Lung (tissue), 12 donors: Measurements from ENCODE around the gene FOXRED2. TPM values are rescaled to one million over a fixed set of nuclear protein-coding genes. Genes with fewer than 3 reads are reported as not detected.

Experiments used
- ATAC-seq: fragments of 200-7000 bp; cut with Tn5 transposase; one replicate; pipeline ENCODE4 v1.9.1; 2020; ENCODE audit warnings: moderate number of reproducible peaks; ENCODE audit not compliant: insufficient read depth, low FRiP score
- DNase-seq, 3 donors: peaks; one replicate each; pipeline ENCODE4 v3.0.0-alpha.2; 2013 to 2017
- H3K27ac ChIP-seq, 2 donors: one replicate each; pipeline ENCODE4 v1.5.1; 2013; ENCODE audit warnings: mild to moderate bottlenecking in 2 of 2, moderate library complexity in 2 of 2, control low read depth in 1 of 2, inconsistent platforms in 1 of 2, low read depth in 1 of 2, low read length in 1 of 2
- H3K27me3 ChIP-seq, 3 donors: one replicate each; pipeline ENCODE4 v1.5.1; 2013; ENCODE audit warnings: low read length in 2 of 3; ENCODE audit not compliant: control insufficient read depth in 3 of 3, insufficient read depth in 3 of 3
- H3K36me3 ChIP-seq, 4 donors: one replicate each; pipeline ENCODE4 v1.5.1; 2013; ENCODE audit warnings: low read length in 4 of 4, mild to moderate bottlenecking in 1 of 4, moderate library complexity in 1 of 4; ENCODE audit not compliant: control insufficient read depth in 4 of 4, insufficient read depth in 4 of 4
- H3K4me1 ChIP-seq, 5 donors: one replicate each; pipeline ENCODE4 v1.5.1; 2013; ENCODE audit warnings: low read length in 5 of 5, mild to moderate bottlenecking in 2 of 5, moderate library complexity in 1 of 5; ENCODE audit not compliant: control insufficient read depth in 5 of 5, insufficient read depth in 5 of 5
- H3K4me3 ChIP-seq: one replicate; pipeline ENCODE4 v1.5.1; 2013; ENCODE audit warnings: mild to moderate bottlenecking, control low read depth, moderate library complexity
- H3K9ac ChIP-seq, 2 donors: one replicate each; pipeline ENCODE4 v1.5.1; 2013; ENCODE audit warnings: low read length in 2 of 2, control low read depth in 1 of 2; ENCODE audit not compliant: insufficient read depth in 1 of 2
- H3K9me3 ChIP-seq, 4 donors: one replicate each; pipeline ENCODE4 v1.5.1; 2013; ENCODE audit warnings: low read length in 3 of 4, mild to moderate bottlenecking in 1 of 4, moderate library complexity in 1 of 4; ENCODE audit not compliant: control insufficient read depth in 4 of 4, insufficient read depth in 3 of 4
- CTCF ChIP-seq: IDR thresholded peaks from 2 replicates; pipeline ENCODE4 v1.5.1; 2012; ENCODE audit warnings: mild to moderate bottlenecking; ENCODE audit errors: control extremely low read depth, extremely low read depth
- WGBS, 2 donors: extraction: QIAGEN DNeasy Blood & Tissue Kit; methylation state at CpG; one replicate each; pipeline ENCODE4 v1.1.7; 2013; 5-methylcytosine and 5-hydroxymethylcytosine counted together
- polyA plus RNA-seq, 2 donors: library from polyadenylated mRNA; stranded (reverse); fragments of 200-250 nt; gene quantifications; one replicate each; pipeline ENCODE4 v1.2.1, GENCODE V29; 2013
- total RNA-seq, 2 donors: library from RNA; depleted of rRNA in 1 of 2; stranded (reverse); fragments of >200 nt in 1 of 2; gene quantifications; one replicate each; pipeline ENCODE4 v1.2.1, GENCODE V29; 2014 to 2021
- donor health status: control.
- donor health status: control.
- donor health status: Bipolar disorder and iron deficiency.
- donor health status: healthy.
- donor health status: DM: yes; HTN: yes; CAD: no.

FOXRED2 gene
- total and polyA plus RNA-seq, 4 donors: 3.9 to 18.0 (median 7.8) TPM

GRCh38 chr22:36470994-36471331 lies 35.9 kb downstream of the FOXRED2 start:
- WGBS, 2 donors: 61 to 76% methylated on average over 10 of the region's 10 CpGs
- Histone ChIP-seq H3K27ac (peak overlapping the region in 1 of 2 donors; percentile 32), H3K9ac (no peak overlapping the region), H3K4me3 (no peak overlapping the region), H3K4me1 (peaks cover 0 to 11% (median 8%) of the 10 kb centered on the region in 5 donors), H3K9me3 (no peaks in the 10 kb centered on the region), H3K36me3 (peaks cover 6 to 38% (median 23%) of the 10 kb centered on the region in 4 donors), H3K27me3 (no peaks in the 10 kb centered on the region)
- ATAC-seq (no peak), DNase-seq (no peak)
- no peak for TF ChIP-seq CTCF

DNA sequence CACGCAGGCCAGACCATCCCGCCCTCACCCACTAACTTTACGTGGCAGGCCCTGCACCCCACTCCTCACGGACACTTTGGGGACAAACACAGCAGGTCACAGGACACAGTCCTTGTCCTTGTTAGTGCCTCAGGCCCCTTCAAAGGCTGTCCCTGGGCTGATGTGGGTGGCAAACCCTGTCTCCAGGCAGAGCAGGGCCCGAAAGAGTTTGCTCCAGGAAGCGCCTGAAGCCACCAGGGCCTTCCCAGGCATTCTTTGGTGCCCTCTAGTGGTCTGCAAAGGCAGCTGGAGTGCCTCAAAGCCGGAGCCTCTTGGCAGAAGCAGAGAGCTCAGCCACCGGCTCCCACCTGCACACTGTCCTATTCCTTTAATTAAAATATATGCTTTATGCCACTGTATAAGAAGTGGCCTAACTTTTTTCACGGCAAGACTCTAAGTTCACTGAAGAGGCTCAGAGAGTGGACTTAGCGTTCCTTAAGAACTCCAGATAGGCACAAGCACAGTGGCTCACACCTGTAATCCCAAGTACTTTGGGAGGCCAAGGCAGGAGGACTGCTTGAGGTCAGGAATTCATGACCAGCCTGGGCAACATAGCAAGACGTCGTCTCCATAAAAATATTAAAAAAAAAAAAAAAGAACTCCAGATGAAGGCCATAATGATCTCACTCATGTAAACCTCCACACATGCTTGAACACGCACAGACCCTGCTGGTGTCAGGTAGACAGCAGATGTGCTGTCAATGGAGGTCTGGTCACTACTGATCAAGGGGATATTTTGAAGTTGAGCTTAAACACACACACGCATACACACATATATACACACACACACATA lies 36.5 kb downstream of the FOXRED2 start:
- ATAC-seq: peak; percentile 87
- TF ChIP-seq CTCF: peak; percentile 95
- H3K9ac ChIP-seq: no peak overlapping the region
- 40 to 50% methylated on average over 14 of the region's 14 CpGs for WGBS, 2 donors
- peaks cover 1 to 32% (median 20%) of the 10 kb centered on the region in 4 donors for H3K36me3 ChIP-seq
- peak overlapping the region in 1 of 2 donors; percentile 84 for H3K27ac ChIP-seq
- H3K9me3 ChIP-seq: no peaks in the 10 kb centered on the region
- peaks cover 0 to 15% (median 8%) of the 10 kb centered on the region in 5 donors for H3K4me1 ChIP-seq
- no peaks in the 10 kb centered on the region for H3K27me3 ChIP-seq
- DNase-seq: peak; percentile 88 to 91 (median 90)
- H3K4me3 ChIP-seq: no peak overlapping the region

GRCh38 chr22:36469094-36469710 lies 37.6 kb downstream of the FOXRED2 start:
- ATAC-seq (no peak), DNase-seq (no peak)
- no peak for TF ChIP-seq CTCF
- Histone ChIP-seq H3K27me3 (no peaks in the 10 kb centered on the region), H3K9ac (no peak overlapping the region), H3K27ac (peak overlapping the region in 1 of 2 donors; percentile 6), H3K36me3 (peaks cover 0 to 25% (median 13%) of the 10 kb centered on the region in 4 donors), H3K9me3 (no peaks in the 10 kb centered on the region), H3K4me1 (peaks cover 0 to 23% (median 8%) of the 10 kb centered on the region in 5 donors), H3K4me3 (no peak overlapping the region)
- WGBS, 2 donors: 81 to 90% methylated on average over 14 of the region's 14 CpGs
